Activated CD4-positive, alpha-beta T cell treated with anti-CD3 and anti-CD28 coated beads, Interleukin-2, amount 10 ng/mL, durations not matched to agents 24 days and 14 days (primary cell): ENCODE results near the gene PERM1. TPM values are rescaled to one million over a fixed set of nuclear protein-coding genes. Genes with fewer than 3 reads are reported as not detected.
"Not testable (repeated sequence)": the region's sequence is repeated elsewhere in the genome, so short reads cannot be mapped to it uniquely, and the experiment has no call there.

Experiments used
- DNase-seq: peaks from one replicate; pipeline ENCODE4 v3.0.0; 2022
- H3K27ac Mint-ChIP-seq: one replicate; pipeline ENCODE4 v1.8.0; 2022; ENCODE audit warnings: mild to moderate bottlenecking, mixed read lengths
- H3K27me3 Mint-ChIP-seq: one replicate; pipeline ENCODE4 v1.8.0; 2022; ENCODE audit warnings: mixed read lengths
- H3K36me3 Mint-ChIP-seq: one replicate; pipeline ENCODE4 v1.8.0; 2022; ENCODE audit warnings: low read depth, mild to moderate bottlenecking, mixed read lengths
- H3K4me1 Mint-ChIP-seq: one replicate; pipeline ENCODE4 v1.8.0; 2021; ENCODE audit warnings: mixed read lengths
- H3K4me3 Mint-ChIP-seq: one replicate; pipeline ENCODE4 v1.8.0; 2022; ENCODE audit warnings: mild to moderate bottlenecking, moderate library complexity, mixed read lengths
- H3K9me3 Mint-ChIP-seq: one replicate; pipeline ENCODE4 v1.8.0; 2021; ENCODE audit warnings: mixed read lengths
- intact Hi-C: fragments of 100-400 bp; cut with micrococcal nuclease; formaldehyde crosslinking; loops from one replicate; pipeline ENCODE4 v1.15.1; 2023
- total RNA-seq: library from RNA; stranded (reverse); gene quantifications from 2 replicates; pipeline ENCODE4 v1.2.3, GENCODE V29; 2022

The PERM1 gene
- total RNA-seq, 1 donor from 2014 or later, result not detected

DNA sequence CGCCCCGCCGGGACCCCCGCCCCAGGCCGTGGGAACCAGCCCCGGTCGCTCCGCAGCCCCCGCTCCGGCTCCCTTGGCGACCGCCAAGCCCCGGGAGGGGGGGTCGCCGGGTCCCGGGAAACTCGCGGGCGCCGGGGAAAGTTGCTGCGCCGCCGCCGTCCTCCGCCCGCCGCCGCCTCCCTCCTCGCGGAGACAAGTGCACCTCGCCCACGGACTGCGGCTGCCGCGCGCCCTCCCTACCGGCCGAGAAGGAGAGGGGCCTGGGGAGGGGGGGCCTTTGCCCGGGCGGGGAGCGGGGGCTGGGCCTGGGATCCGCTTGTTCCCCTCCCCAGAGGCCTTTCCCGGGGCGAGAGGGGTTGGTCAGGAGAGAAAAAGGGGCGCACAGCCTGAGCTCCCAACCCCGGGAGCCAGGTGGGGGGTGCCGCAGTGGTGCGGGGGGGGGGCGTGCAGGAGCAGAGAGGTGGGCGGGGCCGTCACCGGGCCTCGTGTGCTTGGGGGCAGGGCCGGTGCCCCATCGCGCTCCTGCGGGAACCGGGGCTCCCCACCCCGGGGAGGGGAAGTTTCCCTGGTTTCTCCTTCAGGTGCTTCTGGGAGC lies 38.6 kb upstream of the PERM1 start:
- peak; percentile 79 for DNase-seq
- Mint-ChIP-seq H3K27ac (no peak overlapping the region), H3K27me3 (peaks cover 7% of the 10 kb centered on the region), H3K9me3 (no peaks in the 10 kb centered on the region), H3K4me3 (peak overlapping the region; percentile 57), H3K4me1 (peaks cover 17% of the 10 kb centered on the region), H3K36me3 (peaks cover 3% of the 10 kb centered on the region)
- intact Hi-C loops, result no loop called here

DNA sequence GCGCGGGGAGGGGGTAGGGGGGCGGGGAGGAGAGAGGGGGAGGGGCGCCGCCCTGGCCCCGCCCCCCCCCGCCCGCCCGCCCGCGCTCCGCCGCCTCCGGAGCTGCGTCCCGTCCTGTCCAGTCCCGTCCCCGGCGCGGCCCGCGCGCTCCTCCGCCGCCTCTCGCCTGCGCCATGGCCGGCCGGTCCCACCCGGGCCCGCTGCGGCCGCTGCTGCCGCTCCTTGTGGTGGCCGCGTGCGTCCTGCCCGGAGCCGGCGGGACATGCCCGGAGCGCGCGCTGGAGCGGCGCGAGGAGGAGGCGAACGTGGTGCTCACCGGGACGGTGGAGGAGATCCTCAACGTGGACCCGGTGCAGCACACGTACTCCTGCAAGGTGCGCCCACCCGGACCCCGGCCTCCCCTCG lies 38.1 kb upstream of the PERM1 start, which contains the start of gene AGRN:
Gene AGRN, plus strand, starts transcription at position 121 of the 405 bp plus-strand sequence. Its CDS starts 53 bp downstream, at position 174.
- intact Hi-C loops, result loop anchor here (5.0 to 10.0 kb wide), 2 partner anchors 42 to 195 kb away; partner anchors contain the start of gene TNFRSF4
- H3K9me3 Mint-ChIP-seq, result no peaks in the 10 kb centered on the region
- H3K36me3 Mint-ChIP-seq, result peaks cover 3% of the 10 kb centered on the region
- peak within 1 kb of the TSS; percentile 73 for H3K4me3 Mint-ChIP-seq
- DNase-seq, result peak; percentile 85
- peaks cover 7% of the 10 kb centered on the region for H3K27me3 Mint-ChIP-seq
- H3K27ac Mint-ChIP-seq, result peak within 1 kb of the TSS; percentile 41
- peaks cover 20% of the 10 kb centered on the region for H3K4me1 Mint-ChIP-seq

DNA sequence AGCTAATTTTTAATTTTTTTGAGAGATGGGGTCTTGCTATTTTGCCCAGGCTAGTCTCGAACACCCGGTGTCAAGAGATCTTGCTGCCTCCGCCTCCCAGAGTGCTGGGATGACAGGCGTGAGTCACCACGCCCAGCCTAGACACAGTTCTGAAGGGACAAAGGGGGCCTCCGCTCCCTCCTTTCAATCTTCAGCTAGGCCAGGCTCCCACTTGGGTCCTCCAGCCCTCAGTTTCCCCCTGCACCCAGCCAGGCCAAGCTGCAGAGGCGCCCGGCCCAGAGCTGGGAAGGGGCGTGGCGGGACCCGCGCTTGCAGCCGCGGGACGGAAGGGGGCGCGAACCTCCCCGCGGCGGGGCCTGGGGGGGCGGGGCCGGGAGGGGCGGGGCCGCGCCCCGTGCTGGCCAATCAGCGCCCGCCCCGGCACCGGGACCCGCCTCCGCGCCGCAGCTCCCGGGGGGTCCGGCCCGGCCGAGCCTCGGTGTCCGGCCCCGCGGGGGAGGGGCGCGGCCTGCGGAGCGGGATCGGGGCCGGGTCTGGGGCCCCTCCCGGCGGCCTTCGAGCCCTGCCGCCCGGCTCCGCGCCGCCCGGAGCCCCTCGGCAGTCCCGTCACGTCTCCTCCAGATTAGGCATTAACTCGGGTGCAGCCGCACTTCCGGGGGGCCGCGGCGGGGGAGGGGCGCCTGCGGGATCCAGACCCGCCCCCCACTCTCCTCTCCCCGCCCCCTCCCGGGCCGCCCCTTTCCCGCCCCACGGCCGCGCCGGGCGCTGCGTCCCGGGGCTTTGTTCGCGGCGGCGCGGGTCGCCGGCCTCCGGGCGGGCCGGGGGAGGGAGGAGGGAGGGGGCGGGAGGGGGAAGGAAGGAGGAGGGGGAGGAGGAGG lies 37.5 kb upstream of the PERM1 start:
- Mint-ChIP-seq H3K4me1 (peaks cover 26% of the 10 kb centered on the region), H3K27me3 (peaks cover 7% of the 10 kb centered on the region), H3K27ac (no peak overlapping the region), H3K9me3 (no peaks in the 10 kb centered on the region), H3K4me3 (peak overlapping the region; percentile 73), H3K36me3 (peaks cover 6% of the 10 kb centered on the region)
- intact Hi-C loops, result loop anchor here (5.0 to 10.0 kb wide), 2 partner anchors 43 to 195 kb away; partner anchors contain the start of gene TNFRSF4
- DNase-seq, result peak; percentile 94

DNA sequence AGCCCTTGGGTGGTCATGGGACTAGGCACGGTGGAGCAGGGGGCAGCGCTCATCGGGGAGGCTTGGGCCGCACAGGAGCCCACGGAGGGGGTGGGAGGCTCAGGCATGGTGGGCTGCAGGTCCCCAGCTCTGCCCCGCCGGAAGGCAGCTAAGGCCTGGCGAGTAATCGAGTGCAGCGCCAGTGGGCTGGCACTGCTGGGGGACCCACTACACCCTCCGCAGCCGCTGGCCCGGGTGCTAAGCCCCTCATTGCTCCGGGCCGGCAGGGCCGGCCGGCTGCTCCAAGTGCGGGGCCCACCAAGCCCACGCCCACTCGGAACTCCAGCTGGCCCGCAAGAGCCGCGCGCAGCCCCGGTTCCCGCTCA lies 36.4 kb upstream of the PERM1 start:
- H3K27ac Mint-ChIP-seq, H3K27me3 Mint-ChIP-seq, H3K9me3 Mint-ChIP-seq, DNase-seq, H3K36me3 Mint-ChIP-seq, H3K4me3 Mint-ChIP-seq: not testable (repeated sequence)
- intact Hi-C loops, result loop anchor here (5.0 to 10.0 kb wide), 2 partner anchors 44 to 196 kb away; partner anchors contain the start of gene TNFRSF4
- H3K4me1 Mint-ChIP-seq, result peaks cover 34% of the 10 kb centered on the region

DNA sequence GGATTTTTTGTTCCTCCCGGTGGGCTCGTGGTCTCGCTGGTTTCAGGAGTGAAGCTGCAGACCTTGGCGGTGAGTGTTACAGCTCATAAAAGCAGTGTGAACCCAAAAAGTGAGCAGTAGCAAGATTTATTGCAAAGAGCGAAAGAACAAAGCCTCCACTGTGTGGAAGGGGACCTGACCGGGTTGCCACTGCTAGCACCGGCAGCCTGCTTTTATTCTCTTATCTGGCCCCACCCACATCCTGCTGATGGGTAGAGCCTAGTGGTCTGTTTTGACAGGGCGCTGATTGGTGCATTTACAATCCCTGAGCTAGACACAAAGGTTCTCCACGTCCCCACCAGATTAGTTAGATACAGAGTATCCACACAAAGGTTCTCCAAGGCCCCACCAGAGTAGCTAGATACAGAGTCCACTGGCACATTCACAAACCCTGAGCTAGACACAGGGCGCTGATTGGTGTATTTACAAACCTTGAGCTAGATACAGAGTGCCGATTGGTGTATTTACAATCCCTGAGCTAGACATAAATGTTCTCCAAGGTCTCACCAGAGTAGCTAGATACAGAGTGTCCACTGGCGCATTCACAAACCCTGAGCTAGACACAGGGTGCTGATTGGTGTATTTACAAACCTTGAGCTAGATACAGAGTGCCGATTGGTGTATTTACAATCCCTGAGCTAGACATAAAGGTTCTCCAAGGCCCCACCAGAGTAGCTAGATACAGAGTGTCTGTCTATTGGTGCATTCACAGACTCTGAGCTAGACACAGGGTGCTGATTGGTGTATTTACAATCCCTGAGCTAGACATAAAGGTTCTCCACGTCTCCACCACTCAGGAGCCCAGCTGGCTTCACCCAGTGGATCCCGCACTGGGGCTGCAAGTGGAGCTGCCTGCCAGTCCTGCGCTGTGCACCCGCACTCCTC lies 35.8 kb upstream of the PERM1 start:
- peak overlapping the region; percentile 51 for H3K4me3 Mint-ChIP-seq
- H3K9me3 Mint-ChIP-seq, H3K36me3 Mint-ChIP-seq, H3K27me3 Mint-ChIP-seq: not testable (repeated sequence)
- DNase-seq, result peak; percentile 84
- H3K4me1 Mint-ChIP-seq, result peaks cover 34% of the 10 kb centered on the region
- peak overlapping the region; percentile 29 for H3K27ac Mint-ChIP-seq
- intact Hi-C loops, result loop anchor here (5.0 to 10.0 kb wide), 2 partner anchors 45 to 197 kb away; partner anchors contain the start of gene TNFRSF4

DNA sequence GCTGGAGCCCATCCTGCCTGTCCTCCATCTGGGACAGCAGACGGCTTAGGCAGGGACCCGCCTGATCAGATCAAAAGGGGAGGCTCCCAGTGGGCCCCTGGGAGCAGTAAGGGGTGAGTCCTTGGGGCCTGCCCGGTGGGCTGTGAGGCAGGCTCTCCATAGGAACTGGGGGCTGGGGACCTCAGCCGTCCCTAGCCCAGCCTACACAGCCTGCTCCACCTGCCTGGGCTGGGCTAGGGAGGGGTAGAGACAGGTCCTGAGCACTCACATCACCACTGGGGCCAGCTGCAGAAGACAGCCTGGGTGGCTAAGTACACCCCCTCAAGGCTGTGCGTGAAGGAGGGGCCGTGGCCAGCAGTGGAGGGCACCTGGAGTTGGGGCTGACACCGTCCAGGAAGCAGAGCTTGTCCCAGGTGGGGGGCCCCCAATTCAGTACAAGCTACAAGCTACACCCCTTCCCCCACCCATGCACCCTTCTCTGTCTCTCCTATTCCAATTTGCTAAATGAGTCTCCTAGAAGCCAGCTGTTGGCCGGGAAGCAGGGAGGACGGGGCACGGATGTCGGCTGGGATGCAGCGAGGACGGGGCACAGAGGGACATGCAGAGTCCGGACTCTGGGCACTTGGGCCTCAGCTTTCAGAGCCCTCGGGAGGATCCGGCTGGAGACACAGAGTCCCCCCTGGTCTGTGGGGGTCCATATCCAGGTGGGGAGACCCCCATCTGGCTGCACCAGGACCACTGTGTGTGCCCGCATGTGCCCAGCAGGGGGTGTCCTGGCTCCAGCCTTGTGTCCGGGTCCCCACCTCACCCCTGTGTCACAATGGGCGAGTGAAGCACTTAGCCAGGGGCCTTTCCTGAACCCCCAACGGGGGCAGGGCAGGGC lies 33.1 kb upstream of the PERM1 start:
- Mint-ChIP-seq H3K27ac (peak overlapping the region; percentile 97), H3K9me3 (no peaks in the 10 kb centered on the region), H3K4me3 (peak overlapping the region; percentile 86), H3K36me3 (peaks cover 6% of the 10 kb centered on the region), H3K4me1 (peaks cover 32% of the 10 kb centered on the region), H3K27me3 (no peaks in the 10 kb centered on the region)
- intact Hi-C loops, result loop anchor here (5.0 to 10.0 kb wide), 2 partner anchors 47 to 200 kb away; partner anchors contain the start of gene TNFRSF4
- DNase-seq, result no peak

DNA sequence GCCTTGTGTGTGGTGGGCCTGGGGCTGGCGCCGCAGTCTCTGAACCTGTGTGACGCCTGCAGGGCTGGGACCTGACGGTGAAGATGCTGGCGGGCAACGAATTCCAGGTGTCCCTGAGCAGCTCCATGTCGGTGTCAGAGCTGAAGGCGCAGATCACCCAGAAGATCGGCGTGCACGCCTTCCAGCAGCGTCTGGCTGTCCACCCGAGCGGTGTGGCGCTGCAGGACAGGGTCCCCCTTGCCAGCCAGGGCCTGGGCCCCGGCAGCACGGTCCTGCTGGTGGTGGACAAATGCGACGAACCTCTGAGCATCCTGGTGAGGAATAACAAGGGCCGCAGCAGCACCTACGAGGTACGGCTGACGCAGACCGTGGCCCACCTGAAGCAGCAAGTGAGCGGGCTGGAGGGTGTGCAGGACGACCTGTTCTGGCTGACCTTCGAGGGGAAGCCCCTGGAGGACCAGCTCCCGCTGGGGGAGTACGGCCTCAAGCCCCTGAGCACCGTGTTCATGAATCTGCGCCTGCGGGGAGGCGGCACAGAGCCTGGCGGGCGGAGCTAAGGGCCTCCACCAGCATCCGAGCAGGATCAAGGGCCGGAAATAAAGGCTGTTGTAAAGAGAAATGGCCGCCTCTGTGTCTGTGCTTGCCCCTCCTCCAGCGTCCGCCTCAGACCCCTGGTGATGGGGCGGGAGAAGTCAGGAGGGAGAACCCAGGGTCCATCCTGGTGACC lies 32.2 kb upstream of the PERM1 start:
- H3K27ac Mint-ChIP-seq, result peak overlapping the region; percentile 97

DNA sequence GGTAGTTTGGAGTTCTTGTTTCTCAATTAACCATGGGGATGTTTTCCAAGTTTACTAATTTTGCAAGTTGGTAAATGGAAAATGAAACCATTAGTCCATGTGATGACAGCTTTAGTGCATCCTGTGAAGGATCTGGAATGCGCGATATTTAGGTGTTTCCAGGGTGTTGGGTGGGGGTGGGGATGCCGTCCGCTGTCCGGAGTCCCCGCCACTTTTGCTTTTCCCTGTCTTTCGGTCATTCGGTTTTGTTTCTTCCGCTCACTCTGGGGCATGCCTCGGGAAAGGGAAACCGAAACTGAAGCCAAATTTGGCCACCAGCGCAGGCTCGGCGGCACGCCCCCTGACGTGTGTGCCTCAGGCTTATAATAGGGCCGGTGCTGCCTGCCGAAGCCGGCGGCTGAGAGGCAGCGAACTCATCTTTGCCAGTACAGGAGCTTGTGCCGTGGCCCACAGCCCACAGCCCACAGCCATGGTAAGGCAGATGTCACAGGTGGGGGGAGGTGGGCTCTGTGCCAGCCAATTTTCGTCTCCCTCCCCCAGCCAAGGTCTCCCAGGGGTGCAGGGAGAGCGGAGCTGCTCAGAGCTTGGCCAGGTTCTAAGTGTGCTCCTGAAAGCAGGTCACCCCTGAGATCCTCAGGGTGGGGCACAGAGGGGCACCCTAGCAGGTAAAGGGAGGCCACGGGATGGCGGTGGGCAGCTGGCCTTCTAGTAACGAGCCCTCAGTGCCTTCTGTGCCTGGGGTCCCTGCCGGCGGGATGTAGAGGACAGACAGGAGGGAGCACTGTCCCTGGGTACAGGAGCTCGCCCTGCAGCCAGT lies 31.4 kb upstream of the PERM1 start, which contains the start of gene ISG15:
Gene ISG15, plus strand, starts transcription at position 393 of the 817 bp plus-strand sequence. Its CDS starts 77 bp downstream, at position 470.
- H3K27me3 Mint-ChIP-seq, result peaks cover 2% of the 10 kb centered on the region
- peaks cover 28% of the 10 kb centered on the region for H3K4me1 Mint-ChIP-seq
- no peaks in the 10 kb centered on the region for H3K9me3 Mint-ChIP-seq
- intact Hi-C loops, result loop anchor here (10.0 kb wide), 1 partner anchor 201 kb away; the partner anchor contains the start of gene TNFRSF4
- H3K27ac Mint-ChIP-seq, result peak within 1 kb of the TSS; percentile 97
- peak; percentile 98 for DNase-seq
- H3K36me3 Mint-ChIP-seq, result peaks cover 6% of the 10 kb centered on the region
- H3K4me3 Mint-ChIP-seq, result peak within 1 kb of the TSS; percentile 86

More for the DNA sequence above, 32.2 kb upstream of the PERM1 start:
- Mint-ChIP-seq H3K9me3 (no peaks in the 10 kb centered on the region), H3K4me1 (peaks cover 31% of the 10 kb centered on the region), H3K27me3 (peaks cover under 1% of the 10 kb centered on the region), H3K36me3 (peaks cover 6% of the 10 kb centered on the region), H3K4me3 (peak overlapping the region; percentile 86)
- intact Hi-C loops, result loop anchor here (10.0 kb wide), 1 partner anchor 201 kb away; the partner anchor contains the start of gene TNFRSF4
- peak; percentile 76 for DNase-seq

DNA sequence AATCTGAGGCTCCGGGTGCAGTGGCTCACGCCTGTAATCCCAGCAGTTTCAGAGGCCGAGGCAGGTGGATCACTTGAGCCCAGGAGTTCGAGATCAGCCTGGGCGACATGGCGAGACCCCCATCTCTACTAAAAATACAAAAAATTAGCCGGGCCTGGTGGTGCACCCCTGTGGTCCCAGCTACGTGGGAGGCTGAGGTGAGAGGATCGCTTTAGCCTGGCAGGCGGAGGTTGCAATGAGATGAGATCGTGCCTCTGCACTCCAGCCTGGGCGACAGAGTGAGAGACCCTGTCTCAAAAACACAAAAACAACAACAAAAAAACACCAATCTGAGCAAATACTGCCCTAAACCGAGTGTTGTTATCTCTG lies 30.8 kb upstream of the PERM1 start:
- peaks cover 28% of the 10 kb centered on the region for H3K4me1 Mint-ChIP-seq
- not testable (repeated sequence) for H3K36me3 Mint-ChIP-seq, H3K27me3 Mint-ChIP-seq, H3K9me3 Mint-ChIP-seq, DNase-seq
- peak overlapping the region; percentile 86 for H3K4me3 Mint-ChIP-seq
- peak overlapping the region; percentile 97 for H3K27ac Mint-ChIP-seq
- intact Hi-C loops, result loop anchor here (10.0 kb wide), 1 partner anchor 202 kb away; the partner anchor contains the start of gene TNFRSF4

DNA sequence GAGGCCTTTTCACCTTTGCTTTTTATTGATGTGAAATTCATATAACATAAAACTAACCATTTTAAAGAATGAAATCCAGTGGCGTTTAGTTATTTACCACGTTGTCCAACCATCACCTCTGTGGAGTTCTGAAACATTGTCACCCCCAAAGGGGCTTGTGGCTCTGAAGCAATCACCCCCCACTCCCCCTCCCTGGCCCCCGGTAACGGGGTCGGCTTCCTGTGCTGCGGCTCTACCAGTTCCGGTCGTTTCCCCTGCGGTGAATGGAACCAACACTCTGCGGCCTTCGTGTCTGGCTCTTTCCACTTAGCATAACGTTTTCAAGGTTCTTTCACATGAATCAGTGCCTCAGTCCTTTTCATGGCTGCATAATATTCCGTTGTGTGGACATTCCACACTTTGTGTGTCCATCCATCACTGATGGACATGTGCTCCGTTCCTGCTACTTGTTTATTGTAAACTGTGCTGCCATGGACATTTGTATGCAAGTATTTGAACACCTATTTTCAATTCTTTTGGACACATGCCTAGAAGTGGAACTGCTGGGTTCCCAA lies 29.6 kb upstream of the PERM1 start:
- Mint-ChIP-seq H3K4me3 (no peak overlapping the region), H3K36me3 (peaks cover 3% of the 10 kb centered on the region), H3K27me3 (peaks cover 8% of the 10 kb centered on the region), H3K9me3 (no peaks in the 10 kb centered on the region), H3K27ac (no peak overlapping the region), H3K4me1 (peaks cover 21% of the 10 kb centered on the region)
- no peak for DNase-seq
- intact Hi-C loops, result loop anchor here (10.0 kb wide), 1 partner anchor 203 kb away; the partner anchor contains the start of gene TNFRSF4

DNA sequence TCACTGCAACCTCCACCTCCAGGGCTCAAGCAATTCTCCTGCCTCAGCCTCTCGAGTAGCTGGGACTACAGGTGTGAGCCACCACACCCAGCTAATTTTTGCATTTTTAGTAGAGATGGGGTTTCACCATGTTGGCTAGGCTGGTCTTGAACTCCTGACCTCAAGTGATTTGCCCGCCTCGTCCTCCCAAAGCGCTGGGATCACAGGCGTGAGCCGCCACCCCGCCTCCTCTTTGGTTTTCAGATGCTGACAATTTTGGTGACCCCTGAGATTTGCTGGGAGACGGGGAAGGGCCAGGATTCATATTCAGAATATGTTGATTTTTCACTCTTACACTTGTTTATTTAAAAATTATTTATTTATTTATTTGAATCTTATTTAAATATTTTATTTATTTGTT lies 28.2 kb upstream of the PERM1 start:
- not testable (repeated sequence) for H3K36me3 Mint-ChIP-seq, H3K4me3 Mint-ChIP-seq, DNase-seq, H3K9me3 Mint-ChIP-seq, H3K27ac Mint-ChIP-seq
- peaks cover 22% of the 10 kb centered on the region for H3K4me1 Mint-ChIP-seq
- peaks cover 10% of the 10 kb centered on the region for H3K27me3 Mint-ChIP-seq
- intact Hi-C loops, result loop anchor here (10.0 kb wide), 1 partner anchor 205 kb away; the partner anchor contains the start of gene TNFRSF4
